Amygdala (tissue), 56 donors: ENCODE data around the gene TSGA10.
"Not testable (repeated sequence)": the region's sequence is repeated elsewhere in the genome, so short reads cannot be mapped to it uniquely, and the experiment has no call there.

Experiments used
- DNase-seq, 56 donors: peaks; one replicate each; lab custom pipeline; 2025; lab: John Stamatoyannopoulos, UW

Gene TSGA10

GRCh38 chr2:99154643-99155536 is at the start of gene TSGA10, which contains the start of gene LIPT1:
TSGA10 (minus strand) TSS chr2:99154942; CDS start chr2:99109439, 45,503 bp downstream.
LIPT1 (plus strand) TSS chr2:99154967; CDS start chr2:99161958, 6,991 bp downstream.
- DNase-seq, result peak; percentile 23 to 93 (median 82)

GRCh38 chr2:99201959-99202678 is 47.4 kb upstream of the TSGA10 start:
- no peak for DNase-seq

- no peak for DNase-seq
Observed at GRCh38 chr2:99200076-99200800, 45.5 kb upstream of the TSGA10 start.

- no peak for DNase-seq
Observed at GRCh38 chr2:99198103-99198841, 43.5 kb upstream of the TSGA10 start.

- DNase-seq, result not testable (repeated sequence)
Observed at GRCh38 chr2:99192364-99192763, 37.6 kb upstream of the TSGA10 start.

- DNase-seq, result no peak
Observed at GRCh38 chr2:99190548-99190947, 35.8 kb upstream of the TSGA10 start.

- DNase-seq, result no peak
Observed at GRCh38 chr2:99188357-99188756, 33.6 kb upstream of the TSGA10 start.

GRCh38 chr2:99187011-99187410 is 32.3 kb upstream of the TSGA10 start:
- no peak for DNase-seq

GRCh38 chr2:99184811-99185210 is 30.1 kb upstream of the TSGA10 start:
- DNase-seq, result no peak

- DNase-seq, result no peak
Observed at GRCh38 chr2:99183025-99183424, 28.3 kb upstream of the TSGA10 start.

- DNase-seq, result no peak
Observed at GRCh38 chr2:99181624-99182000, 26.9 kb upstream of the TSGA10 start.

GRCh38 chr2:99180755-99181623 is 26.2 kb upstream of the TSGA10 start, which contains the start of the genes MITD1 and MRPL30:
MITD1 (minus strand) TSS chr2:99181058; CDS start chr2:99180981, 77 bp downstream.
MRPL30 (plus strand) TSS chr2:99181184; CDS start chr2:99186204, 5,020 bp downstream.
- DNase-seq, result peak; percentile 69 to 97 (median 91)

GRCh38 chr2:99171377-99172140 is 16.8 kb upstream of the TSGA10 start:
- DNase-seq, result no peak

- no peak for DNase-seq
Observed at GRCh38 chr2:99169534-99169933, 14.8 kb upstream of the TSGA10 start.

GRCh38 chr2:99166218-99166617 is 11.5 kb upstream of the TSGA10 start:
- no peak for DNase-seq

GRCh38 chr2:99159594-99159993 is 4.9 kb upstream of the TSGA10 start:
- DNase-seq, result no peak

- no peak for DNase-seq
Observed at GRCh38 chr2:99158599-99158998, 3.9 kb upstream of the TSGA10 start.

- no peak for DNase-seq
Observed at GRCh38 chr2:99156891-99157290, 2.1 kb upstream of the TSGA10 start.
